ENCODE results near the gene MEI4.
"Not testable (repeated sequence)": the region's sequence is repeated elsewhere in the genome, so short reads cannot be mapped to it uniquely, and the experiment has no call there.

Gene MEI4

DNA sequence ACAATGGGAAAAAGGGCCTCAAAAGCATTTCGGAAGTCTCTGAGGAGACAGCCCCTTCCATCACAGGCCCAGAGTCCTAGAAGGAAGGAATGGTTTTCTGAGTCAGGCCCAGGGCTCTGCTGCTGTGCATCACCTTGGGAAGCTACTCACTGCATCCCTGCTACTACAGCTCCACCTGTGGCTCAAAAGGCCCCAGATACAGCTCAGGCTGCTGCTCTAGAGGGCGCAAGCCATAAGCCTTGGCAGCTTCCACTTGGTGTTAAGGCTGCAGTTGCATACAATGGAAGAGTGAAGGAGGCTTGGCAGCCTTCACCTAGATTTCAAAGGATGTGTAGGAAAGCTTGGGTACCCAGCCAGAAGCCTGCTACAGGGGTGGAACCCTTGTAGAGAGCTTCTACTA, 54.8 kb downstream of the MEI4 start:
- TF ChIP-seq, protein P1, sequence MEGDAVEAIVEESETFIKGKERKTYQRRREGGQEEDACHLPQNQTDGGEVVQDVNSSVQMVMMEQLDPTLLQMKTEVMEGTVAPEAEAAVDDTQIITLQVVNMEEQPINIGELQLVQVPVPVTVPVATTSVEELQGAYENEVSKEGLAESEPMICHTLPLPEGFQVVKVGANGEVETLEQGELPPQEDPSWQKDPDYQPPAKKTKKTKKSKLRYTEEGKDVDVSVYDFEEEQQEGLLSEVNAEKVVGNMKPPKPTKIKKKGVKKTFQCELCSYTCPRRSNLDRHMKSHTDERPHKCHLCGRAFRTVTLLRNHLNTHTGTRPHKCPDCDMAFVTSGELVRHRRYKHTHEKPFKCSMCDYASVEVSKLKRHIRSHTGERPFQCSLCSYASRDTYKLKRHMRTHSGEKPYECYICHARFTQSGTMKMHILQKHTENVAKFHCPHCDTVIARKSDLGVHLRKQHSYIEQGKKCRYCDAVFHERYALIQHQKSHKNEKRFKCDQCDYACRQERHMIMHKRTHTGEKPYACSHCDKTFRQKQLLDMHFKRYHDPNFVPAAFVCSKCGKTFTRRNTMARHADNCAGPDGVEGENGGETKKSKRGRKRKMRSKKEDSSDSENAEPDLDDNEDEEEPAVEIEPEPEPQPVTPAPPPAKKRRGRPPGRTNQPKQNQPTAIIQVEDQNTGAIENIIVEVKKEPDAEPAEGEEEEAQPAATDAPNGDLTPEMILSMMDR (IDR thresholded peaks at IDR 0.05; ENCODE audit: control extremely low read depth, extremely low read depth, low read depth, missing control alignments), result no peak
- ChIA-PET CTCF (no interaction called here), POLR2A (no interaction called here)
- DNase-seq (ENCODE audit: extremely low spot score), result no peak

DNA sequence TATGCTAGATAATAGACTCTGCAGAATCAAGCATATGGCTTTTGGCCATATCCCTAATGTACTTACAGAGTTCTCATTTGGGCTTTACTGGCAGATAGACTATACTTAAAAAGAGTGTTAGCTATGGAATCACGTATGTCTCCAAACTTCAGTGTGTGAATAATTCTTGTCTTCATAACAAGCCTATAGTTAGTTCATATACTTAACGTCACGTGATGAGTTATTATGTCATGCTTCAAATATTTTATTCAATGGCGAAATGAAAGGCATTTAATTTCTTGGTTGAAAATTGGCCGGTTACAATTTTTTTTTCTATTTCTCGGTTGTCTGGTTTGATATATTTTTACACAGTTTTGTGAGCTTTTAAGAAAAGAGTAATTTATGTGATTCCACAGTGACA, 62.7 kb downstream of the MEI4 start:
- ChIA-PET POLR2A (no interaction called here), CTCF (no interaction called here)
- TF ChIP-seq, protein P1 (IDR thresholded peaks at IDR 0.05; ENCODE audit: control extremely low read depth, extremely low read depth, low read depth, missing control alignments), result no peak

GRCh38 chr6:77716311-77716710, 63.5 kb downstream of the MEI4 start:
- TF ChIP-seq, protein P1 (IDR thresholded peaks at IDR 0.05; ENCODE audit: control extremely low read depth, extremely low read depth, low read depth, missing control alignments), result no peak
- POLR2A ChIA-PET, result no interaction called here
- CTCF ChIA-PET, result no interaction called here
- no peak for DNase-seq (ENCODE audit: extremely low spot score)

More for the DNA sequence above, 62.7 kb downstream of the MEI4 start:
- DNase-seq (ENCODE audit: extremely low spot score), result no peak

DNA sequence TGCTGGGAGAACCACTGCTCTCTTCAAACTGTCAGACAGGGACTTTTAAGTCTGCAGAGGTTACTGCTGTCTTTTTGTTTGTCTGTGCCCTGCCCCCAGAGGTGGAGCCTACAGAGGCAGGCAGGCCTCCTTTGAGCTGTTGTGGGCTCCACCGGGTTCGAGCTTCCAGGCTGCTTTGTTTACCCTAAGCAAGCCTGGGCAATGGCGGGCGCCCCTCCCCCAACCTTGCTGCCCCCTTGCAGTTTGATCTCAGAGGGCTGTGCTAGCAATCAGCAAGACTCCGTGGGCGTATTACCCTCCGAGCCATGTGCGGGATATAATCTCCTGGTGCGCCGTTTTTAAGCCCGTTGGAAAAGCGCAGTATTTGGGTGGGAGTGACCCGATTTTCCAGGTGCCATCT, 83.2 kb downstream of the MEI4 start:
- POLR2A ChIA-PET; DNase-seq (ENCODE audit: extremely low spot score); CTCF ChIA-PET: not testable (repeated sequence)

- DNase-seq (ENCODE audit: extremely low spot score), result no peak
- ChIA-PET POLR2A (no interaction called here), CTCF (no interaction called here)
- TF ChIP-seq, protein P1 (IDR thresholded peaks at IDR 0.05; ENCODE audit: control extremely low read depth, extremely low read depth, low read depth, missing control alignments), result peak; percentile 41
Measured at GRCh38 chr6:77740380-77740779, 87.5 kb downstream of the MEI4 start.

DNA sequence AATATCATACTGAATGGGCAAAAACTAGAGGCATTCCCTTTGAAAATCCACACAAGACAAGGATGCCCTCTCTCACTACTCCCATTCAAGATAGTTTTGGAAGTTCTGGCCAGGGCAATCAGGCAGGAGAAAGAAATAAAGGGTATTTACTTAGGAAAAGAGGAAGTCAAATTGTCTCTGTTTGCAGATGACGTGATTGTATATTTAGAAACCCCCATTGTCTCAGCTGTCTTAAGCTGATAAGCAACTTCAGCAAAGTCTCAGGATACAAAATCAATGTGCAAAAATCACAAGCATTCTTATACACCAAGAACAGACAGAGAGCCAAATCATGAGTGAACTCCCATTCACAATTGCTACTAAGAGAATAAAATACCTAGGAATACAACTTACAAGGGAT, 99.3 kb downstream of the MEI4 start:
- POLR2A ChIA-PET; CTCF ChIA-PET; DNase-seq (ENCODE audit: extremely low spot score): not testable (repeated sequence)

DNA sequence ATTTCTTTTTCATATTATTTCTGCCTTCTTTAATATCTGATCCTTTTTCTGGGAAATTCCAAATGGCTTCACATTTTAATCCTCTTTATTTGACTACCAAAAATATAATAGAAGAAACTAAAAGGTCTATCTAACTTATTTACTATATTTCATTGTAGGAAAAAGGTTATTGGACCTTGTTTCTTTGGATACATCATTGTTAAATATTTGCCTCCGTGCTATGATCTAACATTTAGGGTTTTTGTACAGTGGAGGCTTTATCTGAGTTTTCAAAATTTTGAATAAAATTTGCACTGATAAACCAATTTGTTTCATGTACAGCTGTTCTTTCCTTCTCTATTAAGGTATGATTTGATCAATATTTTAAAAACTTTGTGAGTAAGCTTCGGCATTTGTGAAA, 109.5 kb downstream of the MEI4 start:
- DNase-seq (ENCODE audit: extremely low spot score), result no peak
- ChIA-PET POLR2A (no interaction called here), CTCF (no interaction called here)
- TF ChIP-seq, protein P1 (IDR thresholded peaks at IDR 0.05; ENCODE audit: control extremely low read depth, extremely low read depth, low read depth, missing control alignments), result no peak

- POLR2A ChIA-PET, result no interaction called here
Measured at GRCh38 chr6:77763124-77763523, 110.3 kb downstream of the MEI4 start.

More at GRCh38 chr6:77763124-77763523, 110.3 kb downstream of the MEI4 start:
- TF ChIP-seq, protein P1 (IDR thresholded peaks at IDR 0.05; ENCODE audit: control extremely low read depth, extremely low read depth, low read depth, missing control alignments), result no peak
- no peak for DNase-seq (ENCODE audit: extremely low spot score)
- CTCF ChIA-PET, result no interaction called here
